Measurements from ENCODE around the gene YBX3.
"Not testable (repeated sequence)": the region's sequence is repeated elsewhere in the genome, so short reads cannot be mapped to it uniquely, and the experiment has no call there.

YBX3 gene

DNA sequence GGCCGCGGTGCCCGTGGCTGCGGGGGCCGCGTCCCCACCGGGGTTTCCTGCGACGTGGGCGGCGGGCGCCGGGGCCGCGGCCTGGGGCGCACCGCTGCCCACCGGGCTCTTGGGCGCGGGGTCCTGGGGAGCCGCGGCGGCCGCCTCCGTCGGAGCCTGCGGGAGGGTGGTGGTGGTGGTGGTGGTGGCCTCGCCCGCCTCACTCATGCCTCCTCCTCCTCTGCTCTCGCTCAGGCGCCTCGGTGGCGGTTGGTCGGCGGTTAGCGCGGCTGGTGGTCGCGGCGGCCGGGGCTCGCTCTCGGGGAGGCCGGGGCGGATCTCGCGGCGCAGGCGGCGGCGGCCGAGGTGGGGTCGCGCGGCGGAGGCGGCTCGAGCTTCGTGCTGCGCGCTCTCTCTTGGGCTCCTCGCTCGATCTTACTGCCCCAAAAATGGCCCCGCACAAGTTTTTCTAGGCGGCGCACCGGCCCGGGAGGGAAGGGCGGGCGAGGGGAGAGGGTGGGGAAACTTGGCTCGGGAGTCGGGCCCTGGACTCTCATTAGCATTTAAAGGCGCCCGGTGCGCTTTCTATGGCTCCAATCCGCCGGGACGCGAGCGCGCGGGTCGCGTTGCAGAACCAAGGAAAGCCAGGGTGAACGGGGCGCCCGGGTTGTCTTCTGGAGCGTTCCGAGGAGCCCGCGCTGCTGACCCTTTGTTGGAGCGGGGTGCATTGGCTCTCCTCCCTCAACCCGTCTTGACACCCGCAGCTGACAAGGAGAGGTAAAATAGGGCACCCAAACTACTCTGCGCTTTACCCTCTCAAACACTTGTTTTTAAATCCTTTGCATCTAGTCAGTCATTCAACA is at the start of gene YBX3:
TSS of gene YBX3 (minus strand) at position 419 of the 842 bp plus-strand sequence. CDS start at position 207, 212 bp downstream.
- DNase-seq = peak; percentile 76

DNA sequence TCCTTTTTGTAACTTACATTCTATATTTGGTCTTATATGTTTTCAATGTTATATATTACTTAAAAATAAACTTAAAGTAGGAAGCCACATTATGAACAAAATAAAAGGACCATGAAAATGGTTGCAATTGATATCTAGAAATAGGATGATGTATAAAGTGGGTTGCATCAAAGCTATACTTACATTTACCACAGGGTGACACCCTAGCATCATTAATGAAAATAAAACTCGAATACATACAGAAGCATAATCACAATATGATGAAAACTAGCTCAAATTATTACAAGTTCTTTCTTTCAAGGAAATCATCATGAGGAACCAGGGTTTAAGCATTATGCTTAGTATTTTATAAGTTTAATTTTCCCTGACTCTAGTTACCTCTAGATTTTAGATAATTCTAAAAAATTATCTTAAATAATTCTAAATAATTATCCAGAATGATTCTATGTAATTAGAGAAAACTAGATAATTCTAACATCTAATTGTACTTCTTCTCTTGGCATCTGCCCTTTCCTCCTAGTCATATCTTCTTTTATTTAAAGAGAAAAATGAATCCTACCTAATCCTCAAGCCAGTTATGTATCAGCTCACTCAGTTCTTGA is 48.1 kb upstream of the YBX3 start:
- DNase-seq = peak; percentile 23

DNA sequence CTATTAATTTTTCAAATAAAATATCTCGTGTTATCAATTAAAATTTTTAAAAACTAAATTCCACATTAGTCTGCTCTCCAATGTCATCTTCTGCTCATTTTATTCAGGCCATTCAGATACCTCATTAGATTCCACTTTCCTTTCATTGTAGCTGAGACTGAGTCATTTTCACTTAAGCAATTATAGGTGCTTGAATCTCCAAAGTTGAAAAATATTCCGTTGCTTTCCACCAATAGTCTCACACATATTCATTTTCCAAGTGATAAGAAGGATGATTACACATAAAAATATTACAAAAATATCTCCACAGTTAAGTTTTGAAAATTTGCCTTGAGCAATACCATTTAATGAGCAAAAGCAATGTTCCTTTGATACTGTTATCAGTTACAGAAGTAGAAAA is 36.5 kb upstream of the YBX3 start:
- no peak for DNase-seq

DNA sequence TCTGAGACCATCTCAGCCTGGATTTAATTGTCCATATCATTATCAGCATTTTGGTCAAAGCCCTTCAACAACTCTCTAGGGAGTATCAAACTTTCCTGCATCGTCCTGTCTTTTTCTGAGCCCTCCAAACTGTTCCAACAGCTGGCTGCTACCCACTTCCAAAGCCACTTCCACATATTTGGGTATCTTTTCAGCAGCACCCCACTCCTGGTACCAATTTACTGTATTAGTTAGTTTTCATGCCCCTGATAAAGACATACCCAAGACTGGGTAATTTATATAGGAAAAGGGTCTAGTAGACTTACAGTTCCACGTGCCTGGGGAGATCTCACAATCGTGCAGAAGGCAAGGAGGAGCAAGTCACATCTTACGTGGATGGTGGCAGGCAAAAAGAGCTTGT is 33.1 kb upstream of the YBX3 start:
- no peak for DNase-seq

DNA sequence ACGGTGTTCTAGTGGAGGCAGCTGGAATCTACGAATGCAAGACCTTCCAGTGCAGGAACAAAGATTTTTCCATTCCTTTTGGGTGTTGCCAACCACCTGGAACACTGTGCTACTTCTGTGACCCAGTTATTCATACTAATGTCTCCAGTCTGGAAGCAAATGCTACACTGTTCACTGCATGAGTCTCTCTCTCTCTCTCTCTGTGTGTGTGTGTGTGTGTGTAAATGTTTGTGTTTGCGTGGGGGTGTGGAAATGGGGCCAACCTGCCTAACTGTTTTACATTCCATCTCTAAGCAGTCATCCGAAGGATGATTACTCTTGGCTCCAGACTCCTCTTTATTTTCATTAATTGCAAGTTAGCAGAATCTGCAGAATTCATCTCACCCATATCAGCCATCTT is 29.9 kb upstream of the YBX3 start:
- peak; percentile 48 for DNase-seq

DNA sequence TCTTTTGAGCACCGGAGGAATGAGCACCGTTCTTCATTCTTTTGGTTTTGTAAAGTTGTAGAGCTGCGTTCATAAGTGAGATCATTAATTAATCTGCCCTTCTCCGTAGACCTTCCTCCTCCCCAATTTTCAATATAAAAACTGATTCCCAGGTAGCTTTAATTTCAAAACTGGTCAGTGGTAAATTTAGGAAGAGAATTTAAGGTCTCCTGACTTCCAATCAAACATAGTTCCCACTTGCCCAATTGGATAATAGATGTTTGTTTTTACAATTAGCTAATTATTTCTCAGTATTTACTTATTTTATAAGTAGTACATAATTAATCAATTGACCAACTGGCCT is 27.2 kb upstream of the YBX3 start:
- DNase-seq = no peak

DNA sequence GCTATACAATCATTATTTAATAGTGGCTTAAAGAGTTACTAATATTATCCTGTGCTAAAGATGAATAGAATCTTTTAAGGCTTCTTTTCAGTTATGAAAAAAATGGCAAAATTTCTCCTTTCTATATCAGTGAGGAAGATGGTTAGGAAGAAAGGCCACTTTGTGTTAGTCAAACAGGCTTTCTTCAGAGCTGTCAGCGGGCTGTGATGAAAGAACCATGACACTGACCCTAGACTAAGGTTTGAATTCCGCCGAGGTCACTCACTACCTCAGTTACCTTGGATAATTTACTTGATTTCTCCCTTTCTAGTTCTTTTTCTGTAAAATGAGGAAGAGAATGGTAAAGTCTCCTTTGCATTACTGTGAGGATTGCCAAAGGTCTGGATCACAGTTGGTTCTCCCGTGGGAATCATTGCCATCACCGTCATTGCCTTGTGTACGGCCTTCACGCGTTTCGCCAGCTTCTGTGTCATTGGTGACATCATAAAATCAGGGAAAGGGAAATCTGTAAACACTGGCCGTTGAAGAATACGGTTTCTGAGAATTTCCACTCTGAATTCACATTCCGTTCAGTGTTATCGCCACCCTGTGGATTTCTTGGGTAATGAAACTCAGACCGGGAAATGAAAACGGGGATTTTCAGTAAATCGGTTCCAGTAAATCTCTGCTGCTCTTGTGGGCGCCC is 26.7 kb upstream of the YBX3 start:
- peak; percentile 88 for DNase-seq

DNA sequence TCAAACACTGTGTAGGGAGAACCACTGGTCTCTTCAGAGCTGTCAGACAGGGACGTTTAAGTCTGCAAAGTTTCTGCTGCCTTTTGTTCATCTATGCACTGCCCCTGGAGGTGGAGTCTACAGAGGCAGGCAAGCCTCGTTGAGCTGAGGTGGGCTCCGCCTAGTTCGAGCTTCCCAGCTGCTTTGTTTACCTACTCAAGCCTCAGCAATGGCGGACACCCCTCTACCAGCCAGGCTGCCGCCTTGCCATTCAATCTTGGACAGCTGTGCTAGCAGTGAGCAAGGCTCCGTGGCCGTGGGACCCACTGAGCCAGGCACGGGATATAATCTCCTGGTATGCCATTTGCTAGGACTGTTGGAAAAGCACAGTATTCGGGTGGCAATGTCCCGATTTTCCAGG is 24.6 kb upstream of the YBX3 start:
- DNase-seq = no peak

DNA sequence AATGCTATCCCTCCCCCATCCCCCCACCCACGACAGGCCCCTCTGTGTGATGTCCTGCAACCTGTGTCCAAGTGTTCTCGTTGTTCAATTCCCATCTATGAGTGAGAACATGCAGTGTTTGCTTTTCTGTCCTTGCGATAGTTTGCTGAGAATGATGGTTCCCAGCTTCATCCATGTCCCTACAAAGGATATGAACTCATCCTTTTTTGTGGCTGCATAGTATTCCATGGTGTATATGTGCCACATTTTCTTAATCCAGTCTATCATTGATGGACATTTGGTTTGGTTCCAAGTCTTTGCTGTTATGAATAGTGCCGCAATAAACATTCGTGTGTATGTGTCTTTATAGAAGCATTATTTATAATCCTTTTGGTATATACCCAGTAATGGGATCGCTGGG is 20.3 kb upstream of the YBX3 start:
- DNase-seq = not testable (repeated sequence)

DNA sequence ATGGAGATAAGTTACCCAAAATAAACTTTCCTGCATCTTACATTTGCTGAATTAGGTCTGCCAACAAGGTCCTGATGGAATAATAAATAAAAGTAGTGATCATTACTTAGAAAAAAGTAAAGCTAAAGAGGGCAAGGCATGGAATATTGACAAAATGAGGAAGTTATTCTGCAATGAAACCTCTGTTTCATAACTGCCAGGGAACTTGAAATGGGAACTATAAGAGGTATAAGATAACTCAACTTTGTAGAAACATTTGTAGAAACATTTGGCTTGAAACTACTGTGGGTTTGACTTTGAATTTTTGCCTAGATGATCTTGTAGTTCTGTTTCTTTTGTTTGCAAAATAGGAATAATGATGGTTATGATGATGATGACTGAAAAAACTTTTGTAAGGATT is 18.7 kb upstream of the YBX3 start:
- DNase-seq = no peak

DNA sequence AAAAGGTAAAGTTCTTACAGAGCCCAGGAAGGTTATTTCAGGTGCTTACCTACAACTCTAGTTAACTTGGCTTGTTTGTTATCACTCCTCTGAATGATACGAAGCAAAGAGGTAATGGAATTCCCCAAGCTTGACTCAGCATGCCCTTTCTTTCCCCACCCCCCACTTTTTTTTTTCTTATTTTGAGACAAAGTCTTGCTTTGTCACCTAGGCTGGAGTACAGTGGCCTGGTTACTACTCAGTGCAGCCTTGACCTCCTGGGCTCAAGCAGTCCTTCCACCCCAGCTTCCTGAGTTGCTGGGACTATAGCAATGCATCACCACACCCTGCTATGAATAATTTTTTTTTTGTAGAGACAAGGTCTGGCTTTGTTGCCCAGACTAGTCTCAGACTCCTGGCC is 17.1 kb upstream of the YBX3 start:
- DNase-seq = no peak

DNA sequence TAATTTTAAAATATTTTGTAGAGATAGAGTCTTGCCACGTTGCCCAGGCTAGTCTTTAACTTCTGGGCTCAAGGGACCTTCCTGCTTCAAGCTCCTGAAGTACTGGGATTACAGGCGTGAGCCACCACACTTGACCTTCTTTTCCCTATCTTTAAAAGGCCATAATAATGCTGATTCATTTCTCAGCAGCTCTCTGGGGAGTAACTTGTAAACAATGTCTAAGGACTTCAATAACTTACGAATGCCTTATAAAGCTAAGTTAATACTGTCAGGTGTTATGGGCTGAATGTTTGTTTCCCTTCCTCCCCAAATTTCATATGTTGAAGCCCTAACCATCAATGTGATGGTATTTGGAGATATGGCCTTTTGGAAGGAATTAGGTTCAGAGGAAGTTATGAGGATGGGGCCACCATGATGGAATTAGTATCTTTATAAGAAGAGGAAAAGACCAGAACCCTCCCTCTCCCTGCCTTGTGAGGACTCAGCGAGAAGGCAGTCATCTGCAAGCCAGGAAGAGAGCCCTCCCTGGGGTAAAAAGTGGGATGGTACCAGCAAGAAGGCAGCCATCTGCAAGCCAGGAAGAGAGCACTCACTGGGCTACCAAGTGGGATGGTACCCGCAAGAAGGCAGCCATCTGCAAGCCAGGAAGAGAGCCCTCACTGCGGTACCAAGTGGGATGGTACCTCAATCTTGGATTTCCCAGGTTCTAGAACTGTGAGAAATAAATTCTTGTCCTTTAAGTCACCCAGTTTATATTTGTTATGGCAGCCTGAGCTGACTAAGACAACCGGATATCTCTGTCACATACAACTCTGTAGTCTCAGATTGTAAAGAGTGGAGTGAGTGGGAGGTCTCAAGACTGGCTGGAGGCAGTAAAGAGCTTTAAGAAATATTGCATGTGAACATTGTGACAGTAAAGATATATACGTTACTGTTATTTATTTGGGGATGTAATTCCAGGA is 16.3 kb upstream of the YBX3 start:
- no peak for DNase-seq

DNA sequence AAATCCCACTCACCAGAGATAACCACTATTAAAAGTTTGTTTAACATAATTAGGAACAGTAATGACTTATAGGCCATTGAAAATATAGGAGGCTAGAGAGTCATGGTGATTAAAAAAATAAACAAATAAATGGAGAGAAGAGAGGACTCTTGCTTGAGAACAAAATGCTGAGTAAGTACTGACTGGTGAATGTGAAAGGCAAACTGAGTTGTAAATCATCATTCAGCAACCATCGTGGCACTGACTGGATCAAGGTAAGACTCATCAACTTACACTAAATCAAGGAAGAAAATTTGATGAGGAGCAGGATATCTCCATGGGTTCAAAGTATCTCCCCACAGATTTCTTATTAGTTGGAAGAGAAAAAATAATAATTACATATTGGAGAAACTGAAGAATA is 14.1 kb upstream of the YBX3 start:
- DNase-seq = no peak

DNA sequence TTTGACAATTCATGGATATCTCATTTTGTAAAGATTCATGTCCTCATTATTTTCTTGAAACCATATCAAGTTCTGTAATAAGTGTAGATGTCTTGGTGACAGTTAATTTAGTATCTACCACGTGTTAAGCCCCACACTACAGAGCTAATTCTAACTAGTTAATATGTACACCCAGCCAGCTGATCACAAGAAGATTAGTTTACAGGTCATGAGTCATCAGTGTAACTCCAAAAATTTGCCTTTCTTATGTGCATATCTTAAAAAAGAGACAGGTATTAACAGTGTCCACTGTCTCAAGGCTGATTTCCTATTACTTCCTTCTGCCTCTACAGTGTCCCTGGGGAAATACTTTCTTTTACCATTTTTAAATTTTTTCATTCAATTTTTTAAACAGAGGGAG is 13.3 kb upstream of the YBX3 start:
- no peak for DNase-seq

DNA sequence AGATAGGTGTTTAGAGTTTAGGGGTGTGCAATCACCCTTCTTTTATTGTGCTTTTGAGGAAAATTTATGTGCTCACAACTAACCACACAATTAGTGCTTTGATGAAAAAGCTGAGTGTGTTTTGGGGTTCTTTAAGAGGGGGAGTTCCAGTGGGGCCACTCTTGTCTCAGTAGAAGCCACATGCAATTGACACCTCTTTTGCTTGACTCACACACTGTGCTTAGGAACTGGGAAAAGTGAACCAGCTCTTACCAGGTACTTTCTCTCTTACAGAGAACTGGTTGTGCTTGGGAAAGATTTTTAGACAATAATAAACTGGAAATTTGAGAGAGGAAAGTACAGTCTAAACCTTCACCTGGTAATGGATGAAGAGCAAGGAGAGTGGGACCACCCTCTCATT is 12.3 kb upstream of the YBX3 start:
- DNase-seq = no peak

DNA sequence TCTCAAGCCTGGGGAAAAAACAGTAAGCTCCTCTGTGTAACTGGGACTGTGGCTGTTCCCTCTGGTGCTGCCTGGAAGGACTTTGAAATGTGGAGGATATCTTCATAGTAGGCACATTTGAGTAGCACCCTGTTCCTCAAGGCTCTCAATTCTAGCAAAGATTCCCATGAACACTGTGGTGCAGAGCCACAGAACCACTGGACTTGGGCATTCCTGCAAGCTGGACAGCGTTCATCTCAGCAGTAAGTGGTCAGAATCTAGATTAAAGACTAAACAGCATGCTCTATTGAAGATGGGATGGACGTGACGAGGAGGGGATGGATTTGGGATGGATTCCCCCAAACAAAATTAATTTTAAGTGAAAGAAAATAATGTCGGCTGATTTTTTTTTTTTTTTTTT is 9.4 kb upstream of the YBX3 start:
- DNase-seq = no peak

DNA sequence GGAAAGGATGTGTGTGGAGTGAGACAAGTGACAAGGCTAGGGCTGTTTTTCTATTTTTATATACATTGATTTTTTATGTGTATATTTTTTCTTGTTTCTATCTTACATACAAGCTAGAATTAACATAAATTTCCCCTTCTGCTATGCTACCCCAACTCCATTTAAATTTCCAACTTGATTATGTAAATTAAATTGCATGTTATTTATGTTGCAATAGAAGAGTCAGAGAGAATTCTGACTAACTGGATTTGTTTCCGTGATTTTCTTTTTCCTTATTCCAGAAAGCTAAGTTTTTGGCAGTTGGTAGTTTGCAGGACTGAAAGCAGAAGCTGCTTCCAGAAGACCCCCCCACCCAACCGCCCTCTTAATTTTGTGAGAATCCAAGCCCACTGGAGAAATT is 8.9 kb upstream of the YBX3 start:
- DNase-seq = no peak

DNA sequence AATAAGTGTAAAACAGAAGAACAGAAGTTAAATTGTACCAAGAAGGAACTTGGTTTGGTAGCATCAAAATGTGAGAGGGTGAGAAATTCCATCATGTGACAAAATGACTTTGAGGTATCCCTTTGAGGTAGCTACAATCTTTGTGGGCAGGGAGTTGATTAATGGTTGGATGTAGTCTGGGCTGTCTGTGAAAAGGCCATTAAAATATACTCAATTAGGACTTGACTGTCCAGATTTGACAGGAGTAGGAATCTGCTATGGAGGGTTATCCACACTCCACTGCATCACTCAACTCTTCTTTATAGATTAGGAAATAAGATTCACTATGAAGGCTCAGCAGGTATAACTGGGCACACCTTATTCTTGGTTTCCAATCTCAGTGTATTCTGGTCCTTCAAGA is 7.4 kb upstream of the YBX3 start:
- DNase-seq = no peak

DNA sequence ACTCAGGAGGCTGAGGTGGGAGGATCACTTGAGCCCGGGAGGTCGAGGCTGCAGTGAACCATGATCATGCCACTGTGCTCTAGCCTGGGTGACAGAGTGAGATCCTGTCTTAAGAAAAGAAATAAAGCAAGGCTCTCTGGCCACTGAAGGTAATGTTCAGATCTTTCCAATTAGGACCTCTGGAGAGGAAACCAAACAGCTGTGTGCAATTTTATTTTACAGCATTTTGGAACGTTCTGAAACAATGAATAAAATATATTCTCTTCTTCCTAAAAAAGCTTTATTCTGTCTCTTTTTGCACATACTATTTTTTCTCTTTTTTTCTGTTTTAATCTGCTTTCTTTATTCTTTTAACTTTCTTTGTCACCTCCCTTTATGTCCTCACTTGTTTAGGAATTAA is 5.0 kb upstream of the YBX3 start:
- no peak for DNase-seq

DNA sequence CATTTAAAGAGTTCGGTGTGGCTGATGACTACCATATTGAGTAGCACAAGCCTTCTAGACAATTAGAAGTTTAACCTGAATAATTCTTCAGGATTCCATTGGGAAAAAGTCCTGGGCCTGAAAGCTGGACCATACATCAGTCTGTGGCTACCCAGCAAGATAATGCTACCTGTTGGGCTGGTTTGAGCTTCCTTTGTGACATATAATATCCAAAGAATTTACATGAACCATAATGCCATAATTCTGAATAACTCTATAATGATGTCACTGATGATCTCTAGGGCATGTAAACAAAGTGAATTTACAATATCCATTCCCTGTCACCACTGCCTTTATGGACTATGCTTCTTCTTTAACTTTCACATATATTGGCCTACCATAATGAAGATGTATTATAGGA is 3.8 kb upstream of the YBX3 start:
- DNase-seq = no peak

DNA sequence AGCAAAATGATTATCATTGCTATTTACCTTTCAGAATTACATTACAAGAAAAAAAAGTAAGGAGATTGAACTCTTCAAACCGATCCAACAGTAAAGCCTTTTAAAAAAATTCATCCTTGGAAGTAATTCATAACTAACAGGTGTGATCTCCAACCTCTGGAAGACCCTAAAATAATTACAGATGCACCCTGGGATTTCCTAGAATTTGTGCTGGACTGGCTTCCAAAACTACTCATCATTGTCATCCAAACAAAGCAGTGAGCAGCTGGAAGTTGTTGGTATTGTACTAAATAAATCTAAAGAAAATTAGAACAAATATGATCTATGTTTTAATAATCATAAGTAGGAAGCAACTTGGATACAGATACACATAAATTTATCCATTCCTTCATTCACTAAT is 1.9 kb upstream of the YBX3 start:
- no peak for DNase-seq

DNA sequence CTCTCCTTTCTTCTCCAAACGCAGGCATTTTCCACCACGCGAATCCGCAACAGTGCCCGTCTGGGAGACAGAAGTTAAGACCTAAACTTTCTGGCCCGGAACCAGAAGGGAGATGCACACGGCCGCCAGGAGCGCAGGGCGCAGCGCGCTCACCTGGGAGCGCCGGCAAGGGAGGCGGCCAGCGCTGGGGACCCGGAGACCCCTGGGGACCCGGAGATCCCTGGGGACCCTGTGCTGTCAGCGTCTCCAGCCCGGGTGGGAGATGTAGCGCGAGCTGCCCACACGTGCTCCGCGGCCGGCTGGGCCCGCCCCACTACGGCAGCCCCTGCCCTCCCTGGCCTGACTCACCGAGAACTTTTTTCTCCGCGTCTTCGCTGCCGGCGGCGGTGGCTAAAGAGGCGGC is 620 bp downstream of the YBX3 start:
- peak; percentile 64 for DNase-seq

Data from HCEC 1CT (cell line).